H1 (cell line): ENCODE measurements around the gene TRAK1. TPM values are rescaled to one million over a fixed set of nuclear protein-coding genes. Genes with fewer than 3 reads are reported as not detected.

ENCODE experiments used
- CTCF ChIA-PET: fragments of 300-600 bp; sonication (Branson Sonifier 250); formaldehyde crosslinking; loops from one replicate; lab custom pipeline; 2021; ENCODE audit not compliant: partially characterized antibody; lab: Charles Lee
- POLR2A ChIA-PET: fragments of 300-600 bp; sonication (Branson Sonifier 250); formaldehyde crosslinking; loops from one replicate; lab custom pipeline; 2021; ENCODE audit warnings: inconsistent platforms; ENCODE audit not compliant: partially characterized antibody; lab: Charles Lee
- DNase-seq, 2 experiments: peaks; one replicate each; pipeline versions ENCODE4 v3.0.0 to v3.0.0-alpha.2; 2010 to 2022; ENCODE audit warnings: low spot score in 2 of 2, low read depth in 1 of 2, mixed read lengths in 1 of 2
- FAIRE-seq: peaks from 2 replicates; lab custom pipeline; 2011; peaks lifted over from hg19 to GRCh38; lab: Jason Lieb, UNC
- H2AFZ ChIP-seq: 2 replicates; pipeline ENCODE4 v1.8.1; 2012; ENCODE audit warnings: low read length, inconsistent platforms
- H2AK5ac ChIP-seq: 2 replicates; pipeline ENCODE4 v1.6.1; 2013; ENCODE audit warnings: low read depth, low read length
- H2BK120ac ChIP-seq: replicated peaks from 2 replicates; pipeline ENCODE3; 2013; ENCODE audit warnings: low read depth, low read length, inconsistent platforms
- H2BK12ac ChIP-seq: 2 replicates; pipeline ENCODE4 v1.6.1; 2013; ENCODE audit warnings: low read depth, low read length
- H2BK15ac ChIP-seq: 2 replicates; pipeline ENCODE4 v1.6.1; 2013; ENCODE audit warnings: low read length
- H2BK20ac ChIP-seq: 2 replicates; pipeline ENCODE4 v1.6.1; 2013; ENCODE audit warnings: low read length
- H2BK5ac ChIP-seq: 2 replicates; pipeline ENCODE4 v1.6.1; 2013; ENCODE audit warnings: low read depth, low read length
- H3K14ac ChIP-seq: 2 replicates; pipeline ENCODE4 v1.6.1; 2013; ENCODE audit warnings: inconsistent platforms; ENCODE audit not compliant: insufficient read length
- H3K18ac ChIP-seq: 2 replicates; pipeline ENCODE4 v1.6.1; 2013; ENCODE audit warnings: low read length; ENCODE audit errors: extremely low read depth
- H3K23ac ChIP-seq: 2 replicates; pipeline ENCODE4 v1.6.1; 2013; ENCODE audit warnings: inconsistent platforms; ENCODE audit not compliant: insufficient read length
- H3K23me2 ChIP-seq: 2 replicates; pipeline ENCODE4 v1.6.1; 2013; ENCODE audit warnings: low read depth, low read length
- H3K27ac ChIP-seq: 2 replicates; pipeline ENCODE4 v1.6.1; 2011; ENCODE audit warnings: low read depth, low read length, inconsistent platforms
- H3K27me3 ChIP-seq, 4 experiments: replicated peaks in 1 of 4; 1 replicate in 1 of 4; 2 replicates in 3 of 4; pipeline versions ENCODE4 v1.6.1 to v1.8.1; 2011 to 2013; ENCODE audit warnings: low read length in 3 of 4, mild to moderate bottlenecking in 3 of 4, inconsistent platforms in 2 of 4, mixed read lengths in 2 of 4, moderate library complexity in 1 of 4; ENCODE audit not compliant: control insufficient read depth in 3 of 4, insufficient read depth in 3 of 4; ENCODE audit errors: extremely low read depth in 1 of 4
- H3K36me3 ChIP-seq, 4 experiments: 2 replicates each; pipeline versions ENCODE4 v1.6.1 to v1.8.1; 2011 to 2013; ENCODE audit warnings: mild to moderate bottlenecking in 4 of 4, low read length in 3 of 4, moderate library complexity in 2 of 4, control low read depth in 1 of 4, inconsistent platforms in 1 of 4; ENCODE audit not compliant: insufficient read depth in 4 of 4, control insufficient read depth in 2 of 4
- H3K4ac ChIP-seq: replicated peaks from 2 replicates; pipeline ENCODE3; 2013; ENCODE audit warnings: low read length, low read depth, mixed read lengths, inconsistent platforms; ENCODE audit not compliant: insufficient read length
- H3K4me1 ChIP-seq, 4 experiments: replicated peaks in 1 of 4; 1 replicate in 1 of 4; 2 replicates in 3 of 4; pipeline versions ENCODE4 v1.6.1 to v1.8.1; 2011 to 2013; ENCODE audit warnings: low read length in 3 of 4, inconsistent platforms in 2 of 4, mixed read lengths in 1 of 4; ENCODE audit not compliant: insufficient read depth in 4 of 4, control insufficient read depth in 3 of 4
- H3K4me2 ChIP-seq, 2 experiments: 2 replicates each; pipeline versions ENCODE4 v1.6.1 to v1.8.1; 2011 to 2013; ENCODE audit warnings: low read depth in 2 of 2, low read length in 2 of 2, control low read depth in 1 of 2, inconsistent platforms in 1 of 2, mild to moderate bottlenecking in 1 of 2; ENCODE audit not compliant: insufficient read depth in 1 of 2
- H3K4me3 ChIP-seq, 4 experiments: fragments of 200-600, 300-600 bp in 1 of 4; sonication (generic), shearing (Covaris generic), sonication (Bioruptor Twin) in 1 of 4; 2 replicates each; pipeline versions ENCODE4 v1.5.1 to v1.8.1; 2011 to 2016; ENCODE audit warnings: low read length in 4 of 4, low read depth in 3 of 4, control low read depth in 2 of 4, inconsistent platforms in 2 of 4, mild to moderate bottlenecking in 2 of 4, mixed read lengths in 1 of 4, moderate library complexity in 1 of 4; ENCODE audit not compliant: insufficient read depth in 2 of 4; ENCODE audit errors: extremely low read depth in 1 of 4
- H3K56ac ChIP-seq: replicated peaks from 2 replicates; pipeline ENCODE3; 2013; ENCODE audit warnings: low read depth, mild to moderate bottlenecking, mixed read lengths, low read length, inconsistent platforms; ENCODE audit not compliant: insufficient read length
- H3K79me1 ChIP-seq: 2 replicates; pipeline ENCODE4 v1.6.1; 2013; ENCODE audit warnings: low read depth, low read length, control low read depth
- H3K79me2 ChIP-seq, 2 experiments: 2 replicates each; pipeline versions ENCODE4 v1.6.1 to v1.8.1; 2012 to 2013; ENCODE audit warnings: low read length in 2 of 2, mild to moderate bottlenecking in 2 of 2, inconsistent platforms in 1 of 2; ENCODE audit not compliant: insufficient read depth in 2 of 2, control insufficient read depth in 1 of 2
- H3K9ac ChIP-seq, 4 experiments: replicated peaks in 1 of 4; 1 replicate in 1 of 4; 2 replicates in 3 of 4; pipeline versions ENCODE4 v1.6.1 to v1.8.1; 2011 to 2013; ENCODE audit warnings: low read depth in 3 of 4, low read length in 3 of 4, control low read depth in 2 of 4, mild to moderate bottlenecking in 2 of 4, moderate library complexity in 2 of 4, inconsistent platforms in 1 of 4; ENCODE audit errors: extremely low read depth in 1 of 4
- H3K9me3 ChIP-seq, 2 experiments: 2 replicates each; pipeline versions ENCODE4 v1.6.1 to v1.8.1; 2012 to 2013; ENCODE audit warnings: mild to moderate bottlenecking in 2 of 2, moderate library complexity in 2 of 2, control low read depth in 1 of 2, inconsistent platforms in 1 of 2, low read depth in 1 of 2, low read length in 1 of 2, mixed read lengths in 1 of 2; ENCODE audit not compliant: insufficient read depth in 2 of 2
- H4K20me1 ChIP-seq, 2 experiments: replicated peaks in 1 of 2; 2 replicates each; pipeline versions ENCODE3 to v1.8.1; 2011 to 2013; ENCODE audit warnings: inconsistent platforms in 2 of 2, low read length in 2 of 2, mild to moderate bottlenecking in 1 of 2; ENCODE audit not compliant: insufficient read depth in 2 of 2, control insufficient read depth in 1 of 2
- H4K5ac ChIP-seq: 2 replicates; pipeline ENCODE4 v1.6.1; 2013; ENCODE audit warnings: low read length, low read depth, mixed read lengths, inconsistent platforms; ENCODE audit not compliant: insufficient read length
- H4K8ac ChIP-seq: 2 replicates; pipeline ENCODE4 v1.8.0; 2013; ENCODE audit warnings: mild to moderate bottlenecking, moderate library complexity, low read length, inconsistent platforms; ENCODE audit not compliant: insufficient read depth; ENCODE audit errors: extremely low read depth
- H4K91ac ChIP-seq: replicated peaks from 2 replicates; pipeline ENCODE3; 2013; ENCODE audit warnings: low read length, mixed read lengths, inconsistent platforms; ENCODE audit not compliant: insufficient read length
- ASH2L ChIP-seq: fragments of 200-600, 300-600 bp; sonication (generic); IDR thresholded peaks from one replicate; pipeline ENCODE4 v1.7.1; 2017; ENCODE audit warnings: low read length
- BACH1 ChIP-seq: IDR thresholded peaks from 2 replicates; pipeline ENCODE4 v1.6.1; 2012; ENCODE audit warnings: low read length, improper control_type of control experiment
- CHD2 ChIP-seq: IDR thresholded peaks from 2 replicates; pipeline ENCODE4 v1.6.1; 2012; ENCODE audit warnings: low read length, improper control_type of control experiment
- EGR1 ChIP-seq: IDR thresholded peaks from 2 replicates; pipeline ENCODE4 v1.6.1; 2011; ENCODE audit warnings: low read depth, low read length, borderline replicate concordance
- FOSL1 ChIP-seq: IDR thresholded peaks from 2 replicates; pipeline ENCODE4 v1.6.1; 2011; ENCODE audit warnings: mild to moderate bottlenecking, low read depth, low read length, moderate library complexity; ENCODE audit not compliant: insufficient read depth
- GABPA ChIP-seq: IDR thresholded peaks from 2 replicates; pipeline ENCODE4 v1.6.1; 2011; ENCODE audit warnings: mild to moderate bottlenecking, low read length, moderate library complexity, borderline replicate concordance; ENCODE audit not compliant: insufficient read depth
- HDAC2 ChIP-seq, 2 experiments: fragments of 300-600 bp in 1 of 2; sonication (generic) in 1 of 2; IDR thresholded peaks; 2 replicates each; pipeline ENCODE4 v1.6.1; 2011 to 2012; ENCODE audit warnings: low read depth in 2 of 2, low read length in 2 of 2, mild to moderate bottlenecking in 2 of 2, moderate library complexity in 2 of 2, borderline replicate concordance in 1 of 2, inconsistent platforms in 1 of 2
- HDAC6 ChIP-seq: IDR thresholded peaks from one replicate; pipeline ENCODE4 v1.7.1; 2012; ENCODE audit warnings: low read depth, mild to moderate bottlenecking, inconsistent platforms, low read length, moderate library complexity
- NANOG ChIP-seq: IDR thresholded peaks from 2 replicates; pipeline ENCODE4 v1.6.1; 2011; ENCODE audit warnings: low read length, low read depth, mild to moderate bottlenecking, inconsistent platforms; ENCODE audit not compliant: insufficient read depth, poor library complexity, severe bottlenecking
- NRF1 ChIP-seq: IDR thresholded peaks from 2 replicates; pipeline ENCODE4 v1.6.1; 2011; ENCODE audit warnings: mild to moderate bottlenecking, low read depth, low read length, improper control_type of control experiment
- RBBP5 ChIP-seq: IDR thresholded peaks from 2 replicates; pipeline ENCODE4 v1.7.1; 2012; ENCODE audit warnings: low read depth, mild to moderate bottlenecking, inconsistent platforms, low read length, moderate library complexity, borderline replicate concordance
- SIN3A ChIP-seq, 2 experiments: IDR thresholded peaks in 1 of 2; conservative IDR thresholded peaks in 1 of 2; 2 replicates each; pipeline ENCODE4 v1.6.1; 2011 to 2012; ENCODE audit warnings: low read length in 2 of 2, improper control_type of control experiment in 1 of 2, low read depth in 1 of 2, mild to moderate bottlenecking in 1 of 2
- WGBS, 2 experiments: shearing (Covaris generic) in 1 of 2; methylation state at CpG; one replicate each; pipeline versions ENCODE4 v1.1.6 to v1.1.7; 2013 to 2015; ENCODE audit warnings: low lambda C conversion rate in 2 of 2, mixed read lengths in 2 of 2, inconsistent platforms in 1 of 2, low coverage in 1 of 2, missing lambda C conversion rate in 1 of 2; ENCODE audit not compliant: insufficient replicate concordance in 2 of 2, insufficient coverage in 1 of 2, insufficient read length in 1 of 2; ENCODE audit errors: extremely low coverage in 1 of 2, missing lambda C conversion rate in 1 of 2; 5-methylcytosine and 5-hydroxymethylcytosine counted together
- polyA plus RNA-seq, 7 experiments: library from polyadenylated mRNA; depleted of rRNA in 3 of 7; stranded (reverse) in 5 of 7; unstranded in 2 of 7; fragments of >200 nt in 5 of 7; fragments of 200-250 nt in 2 of 7; gene quantifications; 1 replicate in 5 of 7; 2 replicates in 1 of 7; 4 replicates in 1 of 7; pipeline versions ENCODE4 v1.2.1 to v1.2.3, GENCODE V29; 2011 to 2013; ENCODE audit warnings: missing spikeins in 2 of 7, mixed read lengths in 2 of 7
- total RNA-seq: library from RNA; stranded (reverse); fragmentation: NEBNext Ultra II Directional; extraction: Animal tissue kit (Norgen Biotek cat#: 25700); gene quantifications from 2 replicates; pipeline ENCODE4 v1.2.1, GENCODE V29; 2021
- TF ChIP-seq, protein P1 (sequence below): IDR thresholded peaks from 2 replicates; pipeline ENCODE4 v1.6.1; 2012; ENCODE audit warnings: inconsistent platforms

TRAK1 gene
- total and polyA plus RNA-seq, 2 of the 8 experiments (the other 6 are each of a cell fraction or from before 2014, with no cell fraction given) = 21.3 to 32.7 TPM

- H2AFZ ChIP-seq = no peak overlapping the region
- no peak overlapping the region for H2BK5ac ChIP-seq
- H3K79me2 ChIP-seq = no peaks in the 10 kb centered on the region
- FAIRE-seq (no peak), DNase-seq (no peak)
- no peaks in the 10 kb centered on the region for H3K4me1 ChIP-seq
- no peak overlapping the region for H3K14ac ChIP-seq
- no peak overlapping the region for H3K9ac ChIP-seq
- H3K23me2 ChIP-seq = no peaks in the 10 kb centered on the region; the same call in 1 of the 2 replicates
- H4K91ac ChIP-seq = no peak overlapping the region
- no peaks in the 10 kb centered on the region for H3K9me3 ChIP-seq
- H2AK5ac ChIP-seq = no peak overlapping the region
- no peak overlapping the region for H3K4me2 ChIP-seq
- no peak overlapping the region for H3K4me3 ChIP-seq
- no peak overlapping the region for H4K5ac ChIP-seq
- ChIA-PET POLR2A (no interaction called here), CTCF (interaction anchor here (1.0 to 8.2 kb wide), 4 partner anchors 9 to 186 kb away, joined by 3 to 68 read pairs (median 12); no protein-coding TSS in a partner anchor)
- H3K79me1 ChIP-seq = no peaks in the 10 kb centered on the region
- H2BK15ac ChIP-seq = no peak overlapping the region
- no peak overlapping the region for H3K18ac ChIP-seq
- 78% methylated on average over 6 of the region's 7 CpGs; no CpG with 5 or more reads in 1 of the 2 experiments for WGBS, 2 experiments
- H3K27ac ChIP-seq = no peak overlapping the region
- H3K56ac ChIP-seq = no peak overlapping the region
- no peaks in the 10 kb centered on the region for H4K20me1 ChIP-seq
- no peak overlapping the region for H2BK120ac ChIP-seq
- no peak overlapping the region for H2BK12ac ChIP-seq
- no peak overlapping the region for H3K4ac ChIP-seq
- H4K8ac ChIP-seq = no peak overlapping the region
- no peak overlapping the region for H2BK20ac ChIP-seq
- H3K36me3 ChIP-seq = no peaks in the 10 kb centered on the region
- peaks cover 0 to 3% (median 0%) of the 10 kb centered on the region in 4 experiments; a peak in 2 of 7 replicates for H3K27me3 ChIP-seq
- no peak overlapping the region for H3K23ac ChIP-seq
- TF ChIP-seq GABPA (no peak), HDAC2 (IDR thresholded peaks at IDR 0.05; ENCODE audit: borderline replicate concordance in 1 of 2, low read depth in 2 of 2, low read length in 2 of 2) (no peak), HDAC6 (no peak), FOSL1 (no peak), BACH1 (no peak), NANOG (no peak), EGR1 (no peak), RBBP5 (no peak), NRF1 (no peak), SIN3A (conservative IDR thresholded peaks at IDR 0.05 in 1 of 2, IDR thresholded peaks at IDR 0.05 in 1 of 2; ENCODE audit: low read depth in 1 of 2, low read length in 2 of 2) (no peak), ASH2L (no peak), CHD2 (no peak)
- TF ChIP-seq, protein P1, sequence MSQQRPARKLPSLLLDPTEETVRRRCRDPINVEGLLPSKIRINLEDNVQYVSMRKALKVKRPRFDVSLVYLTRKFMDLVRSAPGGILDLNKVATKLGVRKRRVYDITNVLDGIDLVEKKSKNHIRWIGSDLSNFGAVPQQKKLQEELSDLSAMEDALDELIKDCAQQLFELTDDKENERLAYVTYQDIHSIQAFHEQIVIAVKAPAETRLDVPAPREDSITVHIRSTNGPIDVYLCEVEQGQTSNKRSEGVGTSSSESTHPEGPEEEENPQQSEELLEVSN = no peak
Observed at GRCh38 chr3:42257007-42257406, 165.8 kb downstream of the TRAK1 start.
